ENCODE data around the gene RSPO3.
A peak's percentile ranks its signal among the peaks of the same experiment; 100 is the strongest.

The RSPO3 gene, protein sequence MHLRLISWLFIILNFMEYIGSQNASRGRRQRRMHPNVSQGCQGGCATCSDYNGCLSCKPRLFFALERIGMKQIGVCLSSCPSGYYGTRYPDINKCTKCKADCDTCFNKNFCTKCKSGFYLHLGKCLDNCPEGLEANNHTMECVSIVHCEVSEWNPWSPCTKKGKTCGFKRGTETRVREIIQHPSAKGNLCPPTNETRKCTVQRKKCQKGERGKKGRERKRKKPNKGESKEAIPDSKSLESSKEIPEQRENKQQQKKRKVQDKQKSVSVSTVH

DNA sequence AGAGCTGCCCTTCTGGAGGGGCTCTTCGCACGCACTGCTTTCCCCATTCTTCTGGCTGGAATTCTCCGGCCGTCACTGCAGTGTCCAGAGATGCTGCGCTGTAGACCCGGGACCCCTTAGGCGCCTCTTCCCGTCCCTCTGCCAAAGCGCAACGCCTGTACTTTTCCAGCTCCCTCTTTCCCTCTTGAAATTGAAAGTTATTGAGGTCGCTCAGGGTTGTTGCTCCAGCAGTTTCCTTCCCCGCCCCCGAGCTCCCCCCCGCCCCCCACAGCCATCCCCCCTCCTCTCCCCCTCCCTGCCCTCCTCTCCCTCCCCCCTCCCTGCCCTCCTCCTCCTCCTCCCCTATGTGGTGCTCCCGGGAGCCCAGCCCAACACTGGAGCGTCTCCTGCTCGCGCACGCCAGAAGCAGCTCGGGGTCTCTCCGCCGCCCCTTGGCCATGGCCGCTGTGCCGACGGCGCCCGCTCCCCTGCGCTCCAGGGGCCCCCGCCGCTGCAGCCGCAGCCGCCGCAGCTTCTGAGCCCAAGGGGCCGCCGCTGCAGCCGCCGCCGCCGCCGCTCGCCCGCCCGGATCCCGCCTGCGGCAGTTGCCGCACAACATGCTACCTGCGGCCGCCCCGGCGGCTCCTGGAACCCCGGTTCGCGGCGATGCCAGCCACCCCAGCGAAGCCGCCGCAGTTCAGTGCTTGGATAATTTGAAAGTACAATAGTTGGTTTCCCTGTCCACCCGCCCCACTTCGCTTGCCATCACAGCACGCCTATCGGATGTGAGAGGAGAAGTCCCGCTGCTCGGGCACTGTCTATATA is at the start of gene RSPO3:
RSPO3 (plus strand) TSS at position 374 of the 804 bp plus-strand sequence. CDS start 522 bp downstream, outside the sequence.
- no peaks in the 10 kb centered on the region for H3K4me1 ChIP-seq (ENCODE audit: insufficient read depth, low read length, poor library complexity, severe bottlenecking)
- H3K9ac ChIP-seq (ENCODE audit: low read depth, low read length, poor library complexity, severe bottlenecking), result no peak within 1 kb of the TSS
- H3K27me3 ChIP-seq (ENCODE audit: insufficient read depth, low read length, poor library complexity, severe bottlenecking), result no peaks in the 10 kb centered on the region
- no peak within 1 kb of the TSS for H3K4me2 ChIP-seq (ENCODE audit: low read depth, low read length, poor library complexity, severe bottlenecking)
- TF ChIP-seq, protein P1, sequence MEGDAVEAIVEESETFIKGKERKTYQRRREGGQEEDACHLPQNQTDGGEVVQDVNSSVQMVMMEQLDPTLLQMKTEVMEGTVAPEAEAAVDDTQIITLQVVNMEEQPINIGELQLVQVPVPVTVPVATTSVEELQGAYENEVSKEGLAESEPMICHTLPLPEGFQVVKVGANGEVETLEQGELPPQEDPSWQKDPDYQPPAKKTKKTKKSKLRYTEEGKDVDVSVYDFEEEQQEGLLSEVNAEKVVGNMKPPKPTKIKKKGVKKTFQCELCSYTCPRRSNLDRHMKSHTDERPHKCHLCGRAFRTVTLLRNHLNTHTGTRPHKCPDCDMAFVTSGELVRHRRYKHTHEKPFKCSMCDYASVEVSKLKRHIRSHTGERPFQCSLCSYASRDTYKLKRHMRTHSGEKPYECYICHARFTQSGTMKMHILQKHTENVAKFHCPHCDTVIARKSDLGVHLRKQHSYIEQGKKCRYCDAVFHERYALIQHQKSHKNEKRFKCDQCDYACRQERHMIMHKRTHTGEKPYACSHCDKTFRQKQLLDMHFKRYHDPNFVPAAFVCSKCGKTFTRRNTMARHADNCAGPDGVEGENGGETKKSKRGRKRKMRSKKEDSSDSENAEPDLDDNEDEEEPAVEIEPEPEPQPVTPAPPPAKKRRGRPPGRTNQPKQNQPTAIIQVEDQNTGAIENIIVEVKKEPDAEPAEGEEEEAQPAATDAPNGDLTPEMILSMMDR (conservative IDR thresholded peaks at IDR 0.05; ENCODE audit: low read length), result no peak
- TF ChIP-seq EZH2phosphoT487 (IDR thresholded peaks at IDR 0.05; ENCODE audit: borderline replicate concordance), result no peak
- no peaks in the 10 kb centered on the region for H3K9me3 ChIP-seq (ENCODE audit: insufficient read depth, low read depth, low read length)
- H3K36me3 ChIP-seq (ENCODE audit: insufficient read depth, low read length), result no peaks in the 10 kb centered on the region
- H2AFZ ChIP-seq (ENCODE audit: low read length), result no peak within 1 kb of the TSS
- no peaks in the 10 kb centered on the region for H3K9me2 ChIP-seq (replicated peaks; ENCODE audit: low read depth, low read length)
- H3K4me3 ChIP-seq (ENCODE audit: low read length, poor library complexity, severe bottlenecking), result no peak within 1 kb of the TSS
- no peaks in the 10 kb centered on the region for H3K79me2 ChIP-seq (ENCODE audit: insufficient read depth, low read length)
- no peaks in the 10 kb centered on the region for H4K20me1 ChIP-seq (ENCODE audit: insufficient read depth, low read length, poor library complexity, severe bottlenecking)
- H3F3A ChIP-seq (ENCODE audit: low read depth), result no peaks in the 10 kb centered on the region

DNA sequence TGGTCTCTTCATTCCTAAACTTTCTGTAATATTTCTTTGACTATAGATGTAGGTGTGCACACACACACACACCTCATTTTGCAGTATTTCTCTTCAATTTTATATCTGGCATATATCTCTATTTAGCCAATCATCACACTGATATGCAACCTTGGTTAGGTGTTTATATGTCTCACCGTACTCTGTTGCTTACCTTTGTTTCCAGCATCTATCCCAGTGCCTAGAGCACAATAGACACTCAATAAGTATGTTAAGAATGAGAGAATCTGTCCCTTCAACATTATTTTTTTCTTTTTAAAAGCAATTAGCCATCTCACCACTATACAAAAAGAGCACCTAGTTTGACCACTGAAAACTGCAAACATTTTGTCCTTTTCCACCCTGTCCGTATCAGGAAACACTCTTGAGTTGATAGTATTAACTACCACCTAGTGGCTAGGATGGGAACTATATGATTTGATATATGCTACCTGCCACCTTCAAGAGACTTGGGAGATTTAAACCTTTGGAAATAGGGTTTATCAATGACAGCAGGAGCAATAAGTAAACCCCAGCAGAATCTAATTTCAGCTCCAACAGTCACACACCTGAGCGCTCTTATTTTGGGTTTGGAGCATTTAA is 48.7 kb upstream of the RSPO3 start:
- Histone ChIP-seq H3K4me2 (ENCODE audit: low read depth, low read length, poor library complexity, severe bottlenecking) (no peak overlapping the region), H3K9me2 (replicated peaks; ENCODE audit: low read depth, low read length) (no peaks in the 10 kb centered on the region), H3K27me3 (ENCODE audit: insufficient read depth, low read length, poor library complexity, severe bottlenecking) (no peaks in the 10 kb centered on the region), H3K4me1 (ENCODE audit: insufficient read depth, low read length, poor library complexity, severe bottlenecking) (no peaks in the 10 kb centered on the region), H4K20me1 (ENCODE audit: insufficient read depth, low read length, poor library complexity, severe bottlenecking) (no peaks in the 10 kb centered on the region), H3K36me3 (ENCODE audit: insufficient read depth, low read length) (no peaks in the 10 kb centered on the region), H3K9ac (ENCODE audit: low read depth, low read length, poor library complexity, severe bottlenecking) (no peak overlapping the region), H3F3A (ENCODE audit: low read depth) (no peaks in the 10 kb centered on the region), H3K9me3 (ENCODE audit: insufficient read depth, low read depth, low read length) (no peaks in the 10 kb centered on the region), H2AFZ (ENCODE audit: low read length) (no peak overlapping the region), H3K4me3 (ENCODE audit: low read length, poor library complexity, severe bottlenecking) (no peak overlapping the region), H3K79me2 (ENCODE audit: insufficient read depth, low read length) (no peaks in the 10 kb centered on the region)
- TF ChIP-seq, protein P1 (conservative IDR thresholded peaks at IDR 0.05; ENCODE audit: low read length), result peak; percentile 84
- no peak for TF ChIP-seq EZH2phosphoT487 (IDR thresholded peaks at IDR 0.05; ENCODE audit: borderline replicate concordance)

DNA sequence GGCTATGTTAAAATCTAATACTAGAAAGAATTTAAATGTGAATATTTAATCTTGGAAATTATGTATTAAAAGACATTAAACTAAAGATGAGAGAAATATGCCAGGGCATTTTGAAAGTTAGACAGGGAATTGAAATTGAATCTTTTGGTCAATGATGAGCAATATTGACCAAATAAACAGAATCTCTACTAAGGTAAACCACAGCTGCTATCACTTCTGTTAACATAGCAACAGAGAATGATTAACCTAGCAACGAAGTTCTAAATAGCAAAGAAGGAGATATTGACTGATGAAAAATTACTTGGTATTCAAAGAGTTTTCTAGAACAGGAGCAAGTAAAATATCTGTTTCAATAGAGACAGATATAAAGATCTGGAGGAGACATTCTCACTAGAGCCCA is 45.2 kb upstream of the RSPO3 start:
- H3K4me2 ChIP-seq (ENCODE audit: low read depth, low read length, poor library complexity, severe bottlenecking), result no peak overlapping the region
- no peaks in the 10 kb centered on the region for H3K79me2 ChIP-seq (ENCODE audit: insufficient read depth, low read length)
- H3K36me3 ChIP-seq (ENCODE audit: insufficient read depth, low read length), result no peaks in the 10 kb centered on the region
- no peaks in the 10 kb centered on the region for H3K4me1 ChIP-seq (ENCODE audit: insufficient read depth, low read length, poor library complexity, severe bottlenecking)
- H3K9me3 ChIP-seq (ENCODE audit: insufficient read depth, low read depth, low read length), result no peaks in the 10 kb centered on the region
- no peak overlapping the region for H2AFZ ChIP-seq (ENCODE audit: low read length)
- no peaks in the 10 kb centered on the region for H3K27me3 ChIP-seq (ENCODE audit: insufficient read depth, low read length, poor library complexity, severe bottlenecking)
- no peak overlapping the region for H3K4me3 ChIP-seq (ENCODE audit: low read length, poor library complexity, severe bottlenecking)
- no peaks in the 10 kb centered on the region for H3K9me2 ChIP-seq (replicated peaks; ENCODE audit: low read depth, low read length)
- H3F3A ChIP-seq (ENCODE audit: low read depth), result no peaks in the 10 kb centered on the region
- no peaks in the 10 kb centered on the region for H4K20me1 ChIP-seq (ENCODE audit: insufficient read depth, low read length, poor library complexity, severe bottlenecking)
- no peak overlapping the region for H3K9ac ChIP-seq (ENCODE audit: low read depth, low read length, poor library complexity, severe bottlenecking)
- TF ChIP-seq, protein P1 (conservative IDR thresholded peaks at IDR 0.05; ENCODE audit: low read length), result no peak
- no peak for TF ChIP-seq EZH2phosphoT487 (IDR thresholded peaks at IDR 0.05; ENCODE audit: borderline replicate concordance)
